Suprapubic skin (tissue), 4 donors: Measurements from ENCODE around the gene KCNAB2. TPM values are rescaled to one million over a fixed set of nuclear protein-coding genes. Genes with fewer than 3 reads are reported as not detected.
A peak's percentile ranks its signal among the peaks of the same experiment; 100 is the strongest.
"Not testable (repeated sequence)": the region's sequence is repeated elsewhere in the genome, so short reads cannot be mapped to it uniquely, and the experiment has no call there.

Source experiments
- DNase-seq, 2 donors: peaks; one replicate each; pipeline ENCODE4 v3.0.0-alpha.2; 2019; ENCODE audit warnings: low spot score in 2 of 2
- H3K27ac ChIP-seq: fragments of 200-600 bp; sonication (generic); one replicate; pipeline ENCODE4 v1.5.1; 2019
- H3K27me3 ChIP-seq: fragments of 200-600 bp; sonication (generic); one replicate; pipeline ENCODE4 v1.5.1; 2019
- H3K36me3 ChIP-seq: fragments of 200-600 bp; sonication (generic); one replicate; pipeline ENCODE4 v1.5.1; 2019
- H3K4me1 ChIP-seq: fragments of 200-600 bp; sonication (generic); one replicate; pipeline ENCODE4 v1.5.1; 2019
- H3K4me3 ChIP-seq: fragments of 200-600 bp; sonication (generic); one replicate; pipeline ENCODE4 v1.5.1; 2019; ENCODE audit warnings: mild to moderate bottlenecking
- H3K9me3 ChIP-seq: fragments of 200-600 bp; sonication (generic); one replicate; pipeline ENCODE4 v1.5.1; 2019
- EP300 ChIP-seq: sonication (generic); formaldehyde crosslinking; IDR thresholded peaks from one replicate; pipeline ENCODE4 v1.6.1; 2017; ENCODE audit warnings: antibody characterized with exemption
- POLR2A ChIP-seq, 2 donors: fragments of 450-650 bp; IDR thresholded peaks; one replicate each; pipeline ENCODE4 v1.6.1; 2017; ENCODE audit warnings: antibody characterized with exemption in 2 of 2, mild to moderate bottlenecking in 2 of 2, moderate library complexity in 2 of 2
- POLR2AphosphoS5 ChIP-seq, 3 donors: sonication (generic); formaldehyde crosslinking; IDR thresholded peaks; one replicate each; pipeline ENCODE4 v1.6.1; 2017; ENCODE audit warnings: antibody characterized with exemption in 3 of 3
- WGBS: methylation state at CpG from one replicate; pipeline ENCODE4 v1.1.5; 2018; 5-methylcytosine and 5-hydroxymethylcytosine counted together
- total RNA-seq, 4 donors: library from RNA; depleted of rRNA; stranded (reverse); fragments of >200 nt; gene quantifications; one replicate each; pipeline ENCODE4 v1.1.0, GENCODE V29; 2016
- TF ChIP-seq, protein P1 (sequence below), 2 donors: fragments of 200-600 bp in 1 of 2; fragments of 450-650 bp in 1 of 2; sonication (generic) in 1 of 2; IDR thresholded peaks; one replicate each; pipeline ENCODE4 v1.5.1; 2016 to 2019; ENCODE audit warnings: antibody characterized with exemption in 2 of 2, mild to moderate bottlenecking in 1 of 2, moderate library complexity in 1 of 2

The KCNAB2 gene
- total RNA-seq, 4 donors from 2014 or later: 13.3 to 17.5 (median 16.2) TPM

DNA sequence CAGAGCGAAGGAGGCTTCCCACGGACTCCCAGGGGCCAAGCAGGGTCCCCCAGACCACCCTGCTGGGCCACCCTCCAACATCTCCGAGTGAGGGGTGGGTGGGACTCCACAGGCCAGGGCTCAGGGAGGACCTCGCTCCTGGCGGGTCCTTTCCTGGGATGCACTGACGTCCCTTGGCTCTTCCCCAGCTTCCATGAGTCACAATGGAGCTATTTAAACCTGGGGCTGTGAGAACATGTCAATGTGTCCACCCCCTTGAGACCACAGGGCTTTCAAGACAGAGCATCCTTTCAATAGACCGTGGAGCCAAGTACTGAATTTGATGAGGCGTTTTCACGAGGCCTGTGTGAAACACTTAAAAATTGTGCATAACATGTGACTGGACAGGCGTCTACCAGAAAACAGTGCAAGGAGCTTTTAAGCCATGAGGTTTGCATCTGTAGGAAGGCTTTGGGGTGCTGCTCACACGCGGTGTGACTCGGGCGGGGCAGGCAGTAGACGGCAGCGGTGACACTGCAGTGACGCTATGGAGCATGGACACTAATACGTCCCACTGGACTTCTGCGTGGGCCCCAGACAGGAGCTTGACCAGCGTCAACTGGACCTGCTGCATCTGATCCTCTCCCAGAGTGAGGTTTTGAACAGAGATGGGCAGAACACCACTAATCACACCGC, 29.4 kb upstream of the KCNAB2 start:
- DNase-seq: no peak
- Histone ChIP-seq H3K9me3 (no peaks in the 10 kb centered on the region), H3K27me3 (no peaks in the 10 kb centered on the region), H3K27ac (peak overlapping the region; percentile 46), H3K4me1 (peaks cover 19% of the 10 kb centered on the region), H3K4me3 (no peak overlapping the region), H3K36me3 (no peaks in the 10 kb centered on the region)
- 75% methylated on average over 21 of the region's 21 CpGs for WGBS
- TF ChIP-seq, protein P1, sequence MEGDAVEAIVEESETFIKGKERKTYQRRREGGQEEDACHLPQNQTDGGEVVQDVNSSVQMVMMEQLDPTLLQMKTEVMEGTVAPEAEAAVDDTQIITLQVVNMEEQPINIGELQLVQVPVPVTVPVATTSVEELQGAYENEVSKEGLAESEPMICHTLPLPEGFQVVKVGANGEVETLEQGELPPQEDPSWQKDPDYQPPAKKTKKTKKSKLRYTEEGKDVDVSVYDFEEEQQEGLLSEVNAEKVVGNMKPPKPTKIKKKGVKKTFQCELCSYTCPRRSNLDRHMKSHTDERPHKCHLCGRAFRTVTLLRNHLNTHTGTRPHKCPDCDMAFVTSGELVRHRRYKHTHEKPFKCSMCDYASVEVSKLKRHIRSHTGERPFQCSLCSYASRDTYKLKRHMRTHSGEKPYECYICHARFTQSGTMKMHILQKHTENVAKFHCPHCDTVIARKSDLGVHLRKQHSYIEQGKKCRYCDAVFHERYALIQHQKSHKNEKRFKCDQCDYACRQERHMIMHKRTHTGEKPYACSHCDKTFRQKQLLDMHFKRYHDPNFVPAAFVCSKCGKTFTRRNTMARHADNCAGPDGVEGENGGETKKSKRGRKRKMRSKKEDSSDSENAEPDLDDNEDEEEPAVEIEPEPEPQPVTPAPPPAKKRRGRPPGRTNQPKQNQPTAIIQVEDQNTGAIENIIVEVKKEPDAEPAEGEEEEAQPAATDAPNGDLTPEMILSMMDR (IDR thresholded peaks at IDR 0.05): no peak
- TF ChIP-seq POLR2AphosphoS5 (IDR thresholded peaks at IDR 0.05) (no peak), POLR2A (IDR thresholded peaks at IDR 0.05) (no peak), EP300 (no peak)

DNA sequence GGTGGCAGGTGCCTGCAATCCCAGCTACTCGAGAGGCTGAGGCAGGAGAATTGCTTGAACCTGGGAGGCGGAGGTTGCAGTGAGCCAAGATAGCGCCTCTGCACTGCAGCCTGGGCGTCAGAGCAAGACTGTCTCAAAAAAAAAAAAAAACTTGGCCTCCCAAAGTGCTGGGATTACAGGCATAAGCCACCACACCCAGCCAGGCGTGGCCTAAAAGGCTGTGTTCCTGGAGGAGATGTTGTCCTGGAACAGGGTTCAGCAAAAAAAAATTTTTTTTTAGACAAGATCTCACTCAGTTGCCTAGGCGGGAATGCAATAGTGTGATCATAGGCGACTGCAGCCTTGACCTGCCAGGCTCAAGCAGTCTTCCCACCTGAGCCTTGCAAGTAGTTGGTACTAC, 28.0 kb upstream of the KCNAB2 start:
- H3K27ac ChIP-seq, H3K36me3 ChIP-seq, DNase-seq, H3K4me3 ChIP-seq, H3K9me3 ChIP-seq, H3K27me3 ChIP-seq: not testable (repeated sequence)
- H3K4me1 ChIP-seq: peaks cover 19% of the 10 kb centered on the region
- 55% methylated on average over 7 of the region's 7 CpGs for WGBS

DNA sequence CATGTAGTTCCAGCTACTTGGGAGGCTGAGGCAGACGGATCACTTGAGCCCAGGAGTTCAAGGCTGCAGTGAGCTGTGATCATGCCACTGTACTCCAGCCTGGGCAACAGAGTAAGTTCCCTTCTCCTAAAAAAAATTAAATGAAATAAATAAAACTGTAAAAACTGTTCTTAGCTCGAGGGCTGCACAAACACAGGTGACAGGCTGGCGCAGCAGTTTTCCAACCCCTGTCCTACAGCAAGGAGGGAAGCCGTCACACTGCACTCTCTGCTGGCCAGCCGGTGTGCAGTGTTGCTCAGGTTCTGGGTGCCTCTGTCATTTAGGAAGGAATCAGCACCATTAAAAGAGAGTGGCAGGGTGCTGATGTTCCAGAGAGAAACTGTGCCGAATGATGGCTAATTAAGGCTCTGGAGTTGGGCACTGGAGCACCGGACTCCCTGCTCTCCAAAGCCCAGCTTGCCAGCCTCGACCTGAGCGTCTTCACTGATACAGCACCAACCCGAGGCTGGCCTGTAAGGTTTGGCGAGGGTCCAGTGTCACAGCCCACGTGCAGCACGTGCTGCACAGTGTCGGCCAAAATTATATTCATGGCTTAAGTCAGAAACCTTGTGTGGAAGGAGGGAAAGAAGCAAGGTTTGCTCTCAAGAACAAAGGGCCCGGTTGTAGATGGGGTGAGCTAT, 26.4 kb upstream of the KCNAB2 start:
- Histone ChIP-seq H3K4me3 (no peak overlapping the region), H3K27me3 (peaks cover under 1% of the 10 kb centered on the region), H3K4me1 (peaks cover 19% of the 10 kb centered on the region), H3K27ac (no peak overlapping the region), H3K36me3 (no peaks in the 10 kb centered on the region), H3K9me3 (no peaks in the 10 kb centered on the region)
- no peak for TF ChIP-seq EP300
- no peak for TF ChIP-seq POLR2A (IDR thresholded peaks at IDR 0.05)
- TF ChIP-seq, protein P1 (IDR thresholded peaks at IDR 0.05): no peak
- TF ChIP-seq POLR2AphosphoS5 (IDR thresholded peaks at IDR 0.05): no peak
- no peak for DNase-seq
- WGBS: 57% methylated on average over 15 of the region's 15 CpGs

DNA sequence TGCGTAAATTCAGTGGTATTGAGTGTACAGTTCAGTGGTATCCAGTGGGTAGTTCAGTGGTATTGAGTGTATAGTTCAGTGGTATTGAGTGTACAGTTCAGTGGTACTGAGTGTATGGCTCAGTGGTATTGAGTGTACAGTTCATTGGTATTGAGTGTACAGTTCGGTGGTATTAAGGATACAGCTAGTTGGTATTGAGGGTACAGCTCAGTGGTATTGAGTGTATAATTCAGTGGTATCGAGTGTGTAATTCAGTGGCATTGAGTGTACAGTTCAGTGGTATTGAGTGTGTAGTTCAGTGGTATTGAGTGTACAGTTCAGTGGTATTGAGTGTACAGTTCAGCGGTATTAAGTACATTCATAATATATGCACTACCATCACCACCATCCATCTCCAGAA, 23.5 kb upstream of the KCNAB2 start:
- Histone ChIP-seq H3K9me3 (no peaks in the 10 kb centered on the region), H3K27ac (no peak overlapping the region), H3K27me3 (peaks cover 9% of the 10 kb centered on the region), H3K4me3 (no peak overlapping the region), H3K4me1 (peaks cover 24% of the 10 kb centered on the region), H3K36me3 (no peaks in the 10 kb centered on the region)
- TF ChIP-seq EP300: no peak
- TF ChIP-seq, protein P1 (IDR thresholded peaks at IDR 0.05): no peak
- no peak for TF ChIP-seq POLR2A (IDR thresholded peaks at IDR 0.05)
- no peak for TF ChIP-seq POLR2AphosphoS5 (IDR thresholded peaks at IDR 0.05)
- no peak for DNase-seq
- WGBS: 86% methylated on average over 4 of the region's 4 CpGs

DNA sequence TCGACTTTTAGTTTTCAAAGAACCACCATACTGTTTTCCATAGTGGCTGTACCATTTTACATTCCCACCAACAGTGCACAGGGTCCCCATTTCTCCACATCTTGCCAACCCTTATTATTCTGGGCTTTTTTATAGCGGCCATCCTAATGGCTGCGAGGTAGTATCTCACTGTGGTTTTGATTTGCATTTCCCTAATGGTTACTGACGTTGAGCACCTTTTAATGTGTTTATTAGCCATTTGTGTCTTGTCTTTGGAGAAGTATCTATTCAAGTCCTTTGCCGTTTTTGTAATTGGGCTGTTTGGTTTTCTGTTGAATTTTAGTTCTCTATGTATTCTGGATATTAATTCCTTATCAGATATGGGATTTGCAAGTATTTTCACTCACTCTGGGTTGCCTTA, 22.3 kb upstream of the KCNAB2 start:
- Histone ChIP-seq H3K27me3 (peaks cover 9% of the 10 kb centered on the region), H3K4me3 (no peak overlapping the region), H3K4me1 (peaks cover 18% of the 10 kb centered on the region), H3K9me3 (no peaks in the 10 kb centered on the region), H3K36me3 (no peaks in the 10 kb centered on the region), H3K27ac (no peak overlapping the region)
- TF ChIP-seq POLR2A (IDR thresholded peaks at IDR 0.05): no peak
- TF ChIP-seq, protein P1 (IDR thresholded peaks at IDR 0.05): no peak
- no peak for TF ChIP-seq POLR2AphosphoS5 (IDR thresholded peaks at IDR 0.05)
- no peak for TF ChIP-seq EP300
- WGBS: 77% methylated on average over 5 of the region's 5 CpGs
- DNase-seq: no peak
